Right atrium auricular region (tissue), 2 donors: ENCODE results near the gene DIAPH1. TPM values are rescaled to one million over a fixed set of nuclear protein-coding genes. Genes with fewer than 3 reads are reported as not detected.
A peak's percentile ranks its signal among the peaks of the same experiment; 100 is the strongest.

Source experiments
- DNase-seq: peaks from one replicate; pipeline ENCODE4 v3.0.0-alpha.2; 2019; ENCODE audit warnings: low spot score
- H3K27ac ChIP-seq, 2 donors: fragments of 200-600 bp; sonication (generic); 1 replicate in 1 of 2; 2 replicates in 1 of 2; pipeline ENCODE4 v1.5.1; 2016 to 2019
- H3K27me3 ChIP-seq, 2 donors: fragments of 200-600 bp; sonication (generic); one replicate each; pipeline versions ENCODE4 v1.5.1 to v1.6.0; 2017 to 2019
- H3K36me3 ChIP-seq: fragments of 200-600 bp; sonication (generic); one replicate; pipeline ENCODE4 v1.5.1; 2016
- H3K4me1 ChIP-seq, 2 donors: fragments of 200-600 bp; sonication (generic); one replicate each; pipeline versions ENCODE4 v1.5.1 to v1.6.0; 2017 to 2019
- H3K4me3 ChIP-seq, 2 donors: fragments of 200-600 bp; sonication (generic); 1 replicate in 1 of 2; 2 replicates in 1 of 2; pipeline ENCODE4 v1.5.1; 2017 to 2019; ENCODE audit warnings: mild to moderate bottlenecking in 1 of 2, moderate library complexity in 1 of 2
- H3K9me3 ChIP-seq, 2 donors: fragments of 200-600 bp; sonication (generic); one replicate each; pipeline ENCODE4 v1.5.1; 2019
- CTCF ChIP-seq, 2 donors: fragments of 200-600 bp; sonication (generic); IDR thresholded peaks; one replicate each; pipeline ENCODE4 v1.5.1; 2019; ENCODE audit warnings: antibody characterized with exemption in 2 of 2
- total RNA-seq, 2 donors: library from RNA; depleted of rRNA; stranded (reverse); fragments of >200 nt; gene quantifications; one replicate each; pipeline ENCODE4 v1.1.0, GENCODE V29; 2016

DIAPH1 gene
- total RNA-seq, 2 donors from 2014 or later, result 18.7 to 82.7 TPM

GRCh38 chr5:141522301-141522700 lies 96.5 kb downstream of the DIAPH1 start:
- Histone ChIP-seq H3K4me1 (peaks cover 0 to 49% of the 10 kb centered on the region in 2 donors), H3K36me3 (peaks cover 45% of the 10 kb centered on the region), H3K9me3 (no peaks in the 10 kb centered on the region), H3K4me3 (no peak overlapping the region), H3K27ac (peak overlapping the region; percentile 74 to 82), H3K27me3 (no peaks in the 10 kb centered on the region)
- TF ChIP-seq CTCF (IDR thresholded peaks at IDR 0.05), result no peak
- no peak for DNase-seq

GRCh38 chr5:141521244-141521781 lies 97.5 kb downstream of the DIAPH1 start:
- peaks cover 0 to 54% of the 10 kb centered on the region in 2 donors for H3K4me1 ChIP-seq
- H3K9me3 ChIP-seq, result no peaks in the 10 kb centered on the region
- H3K27me3 ChIP-seq, result no peaks in the 10 kb centered on the region
- peaks cover 45% of the 10 kb centered on the region for H3K36me3 ChIP-seq
- H3K4me3 ChIP-seq, result no peak overlapping the region
- no peak for DNase-seq
- no peak for TF ChIP-seq CTCF (IDR thresholded peaks at IDR 0.05)
- peak overlapping the region; percentile 74 to 82 for H3K27ac ChIP-seq

GRCh38 chr5:141519605-141520565 lies 98.9 kb downstream of the DIAPH1 start:
- DNase-seq, result no peak
- H3K4me3 ChIP-seq, result no peak overlapping the region
- no peak for TF ChIP-seq CTCF (IDR thresholded peaks at IDR 0.05)
- H3K27me3 ChIP-seq, result no peaks in the 10 kb centered on the region
- H3K36me3 ChIP-seq, result peaks cover 37% of the 10 kb centered on the region
- peaks cover 0 to 62% of the 10 kb centered on the region in 2 donors for H3K4me1 ChIP-seq
- peak overlapping the region; percentile 74 to 82 for H3K27ac ChIP-seq
- no peaks in the 10 kb centered on the region for H3K9me3 ChIP-seq

GRCh38 chr5:141518618-141519015 lies 100.2 kb downstream of the DIAPH1 start:
- Histone ChIP-seq H3K27ac (no peak overlapping the region), H3K27me3 (no peaks in the 10 kb centered on the region), H3K4me3 (no peak overlapping the region), H3K36me3 (peaks cover 32% of the 10 kb centered on the region), H3K4me1 (peaks cover 0 to 66% of the 10 kb centered on the region in 2 donors), H3K9me3 (no peaks in the 10 kb centered on the region)
- no peak for TF ChIP-seq CTCF (IDR thresholded peaks at IDR 0.05)
- DNase-seq, result no peak

- H3K36me3 ChIP-seq, result peaks cover 28% of the 10 kb centered on the region
- no peak for TF ChIP-seq CTCF (IDR thresholded peaks at IDR 0.05)
- H3K4me3 ChIP-seq, result no peak overlapping the region
- DNase-seq, result no peak
- peak overlapping the region in 1 of 2 donors; percentile 76 for H3K27ac ChIP-seq
- no peaks in the 10 kb centered on the region for H3K9me3 ChIP-seq
- H3K27me3 ChIP-seq, result no peaks in the 10 kb centered on the region
- peaks cover 0 to 71% of the 10 kb centered on the region in 2 donors for H3K4me1 ChIP-seq
Observed at GRCh38 chr5:141517880-141518617, 100.8 kb downstream of the DIAPH1 start.
